Endodermal cell (in vitro differentiated cells): ENCODE measurements around the gene VAV3. TPM values are rescaled to one million over a fixed set of nuclear protein-coding genes. Genes with fewer than 3 reads are reported as not detected.
"Not testable (repeated sequence)": the region's sequence is repeated elsewhere in the genome, so short reads cannot be mapped to it uniquely, and the experiment has no call there.

ENCODE experiments used
- DNase-seq: peaks from one replicate; pipeline ENCODE4 v3.0.0-alpha.2; 2017
- H3K27ac ChIP-seq: 2 replicates; pipeline ENCODE4 v1.5.1; 2013; ENCODE audit warnings: mild to moderate bottlenecking, low read depth, low read length, moderate library complexity
- H3K27me3 ChIP-seq: 2 replicates; pipeline ENCODE4 v1.6.1; 2013; ENCODE audit warnings: mild to moderate bottlenecking, low read length, moderate library complexity; ENCODE audit not compliant: insufficient read depth, control insufficient read depth, poor library complexity, severe bottlenecking
- H3K36me3 ChIP-seq: 2 replicates; pipeline ENCODE4 v1.7.0; 2013; ENCODE audit warnings: mild to moderate bottlenecking, low read length, moderate library complexity; ENCODE audit not compliant: control insufficient read depth, insufficient read depth
- H3K4me1 ChIP-seq: one replicate; pipeline ENCODE4 v1.7.0; 2013; ENCODE audit warnings: low read length; ENCODE audit not compliant: control insufficient read depth, insufficient read depth
- H3K4me3 ChIP-seq: 2 replicates; pipeline ENCODE4 v1.5.1; 2013; ENCODE audit warnings: mild to moderate bottlenecking, low read length, moderate library complexity
- H3K9ac ChIP-seq: 2 replicates; pipeline ENCODE4 v1.6.1; 2013; ENCODE audit warnings: mild to moderate bottlenecking, low read length, moderate library complexity; ENCODE audit not compliant: poor library complexity, severe bottlenecking; ENCODE audit errors: extremely low read depth
- H3K9me3 ChIP-seq: 2 replicates; pipeline ENCODE4 v1.6.1; 2013; ENCODE audit warnings: mild to moderate bottlenecking, low read length, moderate library complexity; ENCODE audit not compliant: control insufficient read depth
- H3K27ac Mint-ChIP-seq: 2 replicates; pipeline ENCODE4 v1.8.0; 2020; ENCODE audit warnings: mixed read lengths
- H3K27me3 Mint-ChIP-seq: 2 replicates; pipeline ENCODE4 v1.8.0; 2021; ENCODE audit warnings: mild to moderate bottlenecking, mixed read lengths; ENCODE audit not compliant: insufficient read depth
- H3K36me3 Mint-ChIP-seq: 2 replicates; pipeline ENCODE4 v1.8.0; 2020; ENCODE audit warnings: low read depth, mixed read lengths
- H3K4me1 Mint-ChIP-seq: 2 replicates; pipeline ENCODE4 v1.8.0; 2020; ENCODE audit warnings: mixed read lengths
- H3K4me3 Mint-ChIP-seq: 2 replicates; pipeline ENCODE4 v1.8.0; 2020; ENCODE audit warnings: mild to moderate bottlenecking, moderate library complexity, mixed read lengths
- H3K9me3 Mint-ChIP-seq: 2 replicates; pipeline ENCODE4 v1.8.0; 2020; ENCODE audit warnings: mild to moderate bottlenecking, mixed read lengths
- CTCF ChIP-seq: fragments of 200-600 bp; sonication (generic); conservative IDR thresholded peaks from 2 replicates; pipeline ENCODE4 v1.5.0; 2021; ENCODE audit warnings: antibody characterized with exemption, mild to moderate bottlenecking
- WGBS, 2 experiments: methylation state at CpG; one replicate each; pipeline versions ENCODE4 v1.1.5 to v1.1.7; 2013; ENCODE audit warnings: missing lambda C conversion rate in 2 of 2, mixed read lengths in 1 of 2; ENCODE audit not compliant: insufficient coverage in 1 of 2, insufficient read length in 1 of 2; 5-methylcytosine and 5-hydroxymethylcytosine counted together
- total RNA-seq, 2 donors: library from RNA; stranded (reverse); fragmentation: NEBNext Ultra II Directional in 1 of 2; extraction: Animal tissue kit (Norgen Biotek cat#: 25700) in 1 of 2; gene quantifications; 2 replicates in 1 of 2; 3 replicates in 1 of 2; pipeline ENCODE4 v1.2.1, GENCODE V29; 2021

Gene VAV3
- total RNA-seq, 2 donors from 2014 or later, result 6.9 to 9.6 TPM

- H3K36me3 Mint-ChIP-seq, result peaks cover 8% of the 10 kb centered on the region
- H3K27ac Mint-ChIP-seq, result no peak overlapping the region
- no peak for TF ChIP-seq CTCF
These were observed 68.6 kb downstream of the VAV3 start for GRCh38 chr1:107896401-107896800.

GRCh38 chr1:107895403-107896191 is 69.4 kb downstream of the VAV3 start:
- no peak overlapping the region for H3K27ac ChIP-seq
- H3K9me3 ChIP-seq, result peaks cover 9% of the 10 kb centered on the region
- H3K36me3 ChIP-seq, result no peaks in the 10 kb centered on the region
- no peak overlapping the region for H3K9ac ChIP-seq
- no peak for TF ChIP-seq CTCF
- peaks cover 10% of the 10 kb centered on the region for H3K9me3 Mint-ChIP-seq
- H3K4me3 ChIP-seq, result no peak overlapping the region
- H3K4me1 Mint-ChIP-seq, result peaks cover 45% of the 10 kb centered on the region
- no peak for DNase-seq
- H3K27me3 ChIP-seq, result no peaks in the 10 kb centered on the region
- H3K27ac Mint-ChIP-seq, result no peak overlapping the region
- H3K4me3 Mint-ChIP-seq, result no peak overlapping the region
- H3K4me1 ChIP-seq, result no peaks in the 10 kb centered on the region
- WGBS, 2 experiments, result 80 to 89% methylated on average over 1 to 3 of the region's 3 CpGs
- H3K36me3 Mint-ChIP-seq, result peaks cover 8% of the 10 kb centered on the region
- H3K27me3 Mint-ChIP-seq, result no peaks in the 10 kb centered on the region

More at GRCh38 chr1:107896401-107896800, 68.6 kb downstream of the VAV3 start:
- no peaks in the 10 kb centered on the region for H3K27me3 Mint-ChIP-seq
- Histone ChIP-seq H3K4me3 (no peak overlapping the region), H3K27me3 (no peaks in the 10 kb centered on the region), H3K27ac (no peak overlapping the region), H3K36me3 (no peaks in the 10 kb centered on the region), H3K4me1 (no peaks in the 10 kb centered on the region), H3K9me3 (peaks cover 9% of the 10 kb centered on the region), H3K9ac (no peak overlapping the region)
- H3K4me1 Mint-ChIP-seq, result peaks cover 45% of the 10 kb centered on the region
- H3K9me3 Mint-ChIP-seq, result peaks cover 10% of the 10 kb centered on the region
- WGBS, 2 experiments, result 88% methylated on average over 2 of the region's 3 CpGs; no CpG with 5 or more reads in 1 of the 2 experiments
- no peak overlapping the region for H3K4me3 Mint-ChIP-seq
- no peak for DNase-seq

GRCh38 chr1:107894605-107895004 is 70.4 kb downstream of the VAV3 start:
- no peak for TF ChIP-seq CTCF
- 100% methylated on average over 1 of the region's 1 CpG; no CpG with 5 or more reads in 1 of the 2 experiments for WGBS, 2 experiments
- H3K9me3 Mint-ChIP-seq, result peaks cover 10% of the 10 kb centered on the region
- H3K4me3 Mint-ChIP-seq, result peak overlapping the region; percentile 10
- H3K36me3 Mint-ChIP-seq, result peaks cover 8% of the 10 kb centered on the region
- H3K27me3 ChIP-seq, result no peaks in the 10 kb centered on the region
- H3K4me1 ChIP-seq, result no peaks in the 10 kb centered on the region
- peak overlapping the region; percentile 82 for H3K27ac Mint-ChIP-seq
- H3K9ac ChIP-seq, result no peak overlapping the region
- H3K4me1 Mint-ChIP-seq, result peaks cover 36% of the 10 kb centered on the region
- no peak for DNase-seq
- H3K27ac ChIP-seq, result no peak overlapping the region
- H3K36me3 ChIP-seq, result no peaks in the 10 kb centered on the region
- peak overlapping the region; percentile 27 for H3K4me3 ChIP-seq
- H3K27me3 Mint-ChIP-seq, result no peaks in the 10 kb centered on the region
- H3K9me3 ChIP-seq, result peaks cover 9% of the 10 kb centered on the region

- H3K27me3 ChIP-seq, H3K27ac Mint-ChIP-seq, H3K27ac ChIP-seq, H3K27me3 Mint-ChIP-seq, H3K4me3 Mint-ChIP-seq, H3K4me1 ChIP-seq, H3K36me3 Mint-ChIP-seq, H3K4me3 ChIP-seq, H3K9ac ChIP-seq, H3K36me3 ChIP-seq, H3K9me3 ChIP-seq, DNase-seq: not testable (repeated sequence)
- peaks cover 32% of the 10 kb centered on the region for H3K4me1 Mint-ChIP-seq
- 100% methylated on average over 2 of the region's 2 CpGs for WGBS, 2 experiments
- H3K9me3 Mint-ChIP-seq, result peaks cover 10% of the 10 kb centered on the region
These were observed 71.6 kb downstream of the VAV3 start for GRCh38 chr1:107893350-107893749.
